Upper lobe of left lung (tissue), 4 donors: ENCODE measurements around the gene ZBTB45.

Source experiments
- CTCF ChIP-seq, 6 experiments: fragments of 450-650 bp in 4 of 6; fragments of 200-600 bp in 2 of 6; sonication (generic) in 2 of 6; IDR thresholded peaks; one replicate each; pipeline ENCODE4 v1.5.1; 2016 to 2019; ENCODE audit warnings: antibody characterized with exemption in 6 of 6
- EP300 ChIP-seq, 4 donors: sonication (generic); formaldehyde crosslinking; IDR thresholded peaks; one replicate each; pipeline ENCODE4 v1.5.1; 2017; ENCODE audit warnings: antibody characterized with exemption in 4 of 4, control low read depth in 2 of 4
- POLR2A ChIP-seq, 4 donors: fragments of 450-650 bp; IDR thresholded peaks; one replicate each; pipeline ENCODE4 v1.5.1; 2016 to 2017; ENCODE audit warnings: antibody characterized with exemption in 4 of 4, mild to moderate bottlenecking in 2 of 4
- POLR2AphosphoS5 ChIP-seq, 2 donors: sonication (generic); formaldehyde crosslinking; IDR thresholded peaks; one replicate each; pipeline ENCODE4 v1.5.1; 2017; ENCODE audit warnings: antibody characterized with exemption in 2 of 2

GRCh38 chr19:58558066-58558622 lies 38.5 kb upstream of the ZBTB45 start, which contains the start of gene UBE2M:
- TF ChIP-seq CTCF (IDR thresholded peaks at IDR 0.05) (no peak), POLR2AphosphoS5 (IDR thresholded peaks at IDR 0.05) (no peak), POLR2A (IDR thresholded peaks at IDR 0.05) (no peak), EP300 (IDR thresholded peaks at IDR 0.05) (no peak)
